Measurements from ENCODE around the gene PRTFDC1.

DNA sequence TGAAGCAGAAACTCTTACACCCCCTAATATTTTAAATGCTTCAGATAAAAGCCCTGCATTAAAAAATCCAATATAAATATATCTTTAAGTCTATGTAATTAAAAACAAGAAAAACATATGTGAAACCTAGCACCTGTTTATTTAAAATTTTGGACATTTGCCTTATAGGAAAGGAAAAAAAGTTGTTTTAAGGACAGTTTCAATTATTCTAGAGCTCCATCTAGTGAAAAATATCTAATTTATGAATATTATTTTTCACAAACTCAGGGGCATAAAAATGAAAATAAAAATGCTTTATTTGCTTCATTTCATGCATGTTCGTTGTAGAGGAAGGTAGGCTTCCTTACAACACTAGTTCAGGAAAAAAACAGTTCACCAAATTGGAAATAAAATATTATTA, 37.5 kb upstream of the PRTFDC1 start:
- TF ChIP-seq, protein P1, sequence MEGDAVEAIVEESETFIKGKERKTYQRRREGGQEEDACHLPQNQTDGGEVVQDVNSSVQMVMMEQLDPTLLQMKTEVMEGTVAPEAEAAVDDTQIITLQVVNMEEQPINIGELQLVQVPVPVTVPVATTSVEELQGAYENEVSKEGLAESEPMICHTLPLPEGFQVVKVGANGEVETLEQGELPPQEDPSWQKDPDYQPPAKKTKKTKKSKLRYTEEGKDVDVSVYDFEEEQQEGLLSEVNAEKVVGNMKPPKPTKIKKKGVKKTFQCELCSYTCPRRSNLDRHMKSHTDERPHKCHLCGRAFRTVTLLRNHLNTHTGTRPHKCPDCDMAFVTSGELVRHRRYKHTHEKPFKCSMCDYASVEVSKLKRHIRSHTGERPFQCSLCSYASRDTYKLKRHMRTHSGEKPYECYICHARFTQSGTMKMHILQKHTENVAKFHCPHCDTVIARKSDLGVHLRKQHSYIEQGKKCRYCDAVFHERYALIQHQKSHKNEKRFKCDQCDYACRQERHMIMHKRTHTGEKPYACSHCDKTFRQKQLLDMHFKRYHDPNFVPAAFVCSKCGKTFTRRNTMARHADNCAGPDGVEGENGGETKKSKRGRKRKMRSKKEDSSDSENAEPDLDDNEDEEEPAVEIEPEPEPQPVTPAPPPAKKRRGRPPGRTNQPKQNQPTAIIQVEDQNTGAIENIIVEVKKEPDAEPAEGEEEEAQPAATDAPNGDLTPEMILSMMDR (IDR thresholded peaks at IDR 0.05; ENCODE audit: insufficient read depth, low read depth, low read length), result no peak
- no peak for TF ChIP-seq EZH2 (IDR thresholded peaks at IDR 0.05; ENCODE audit: insufficient read depth, low read length)
